Mesendoderm (in vitro differentiated cells): ENCODE measurements around the gene HMGN3.

Source experiments
- DNase-seq: peaks from one replicate; pipeline ENCODE4 v3.0.0; 2013
- H2AK5ac ChIP-seq: 2 replicates; pipeline ENCODE4 v1.6.1; 2013; ENCODE audit warnings: low read length, inconsistent platforms
- H2BK120ac ChIP-seq: 2 replicates; pipeline ENCODE4 v1.6.1; 2013; ENCODE audit warnings: low read depth, mild to moderate bottlenecking, low read length, moderate library complexity, mixed read lengths
- H2BK15ac ChIP-seq: replicated peaks from 2 replicates; pipeline ENCODE4 v1.6.1; 2013; ENCODE audit warnings: low read depth, mild to moderate bottlenecking, moderate library complexity
- H2BK5ac ChIP-seq: 2 replicates; pipeline ENCODE4 v1.6.1; 2013; ENCODE audit warnings: low read length, inconsistent platforms
- H3K18ac ChIP-seq: 2 replicates; pipeline ENCODE4 v1.6.1; 2013; ENCODE audit warnings: mild to moderate bottlenecking, low read length, mixed read lengths
- H3K23ac ChIP-seq: one replicate; pipeline ENCODE4 v1.6.1; 2013; ENCODE audit warnings: low read length
- H3K27ac ChIP-seq: 2 replicates; pipeline ENCODE4 v1.5.1; 2013; ENCODE audit warnings: low read depth, mild to moderate bottlenecking, inconsistent platforms, low read length, moderate library complexity
- H3K27me3 ChIP-seq: 2 replicates; pipeline ENCODE4 v1.6.1; 2013; ENCODE audit warnings: low read length, control low read depth, mild to moderate bottlenecking, inconsistent platforms; ENCODE audit not compliant: insufficient read depth, poor library complexity
- H3K36me3 ChIP-seq: 2 replicates; pipeline ENCODE4 v1.6.1; 2013; ENCODE audit warnings: low read length, inconsistent platforms; ENCODE audit not compliant: control insufficient read depth, insufficient read depth
- H3K4ac ChIP-seq: one replicate; pipeline ENCODE4 v1.6.1; 2013; ENCODE audit warnings: low read depth, mild to moderate bottlenecking, low read length, moderate library complexity
- H3K4me1 ChIP-seq: 2 replicates; pipeline ENCODE4 v1.6.1; 2013; ENCODE audit warnings: low read depth, low read length, inconsistent platforms; ENCODE audit not compliant: control insufficient read depth
- H3K4me2 ChIP-seq: 2 replicates; pipeline ENCODE4 v1.6.1; 2013; ENCODE audit warnings: low read length
- H3K4me3 ChIP-seq: 2 replicates; pipeline ENCODE4 v1.5.1; 2013; ENCODE audit warnings: mild to moderate bottlenecking, low read length
- H3K56ac ChIP-seq: one replicate; pipeline ENCODE4 v1.6.1; 2013; ENCODE audit warnings: low read length
- H3K79me1 ChIP-seq: 2 replicates; pipeline ENCODE4 v1.6.1; 2013; ENCODE audit warnings: low read length, inconsistent platforms
- H3K79me2 ChIP-seq: 2 replicates; pipeline ENCODE4 v1.6.1; 2013; ENCODE audit warnings: mild to moderate bottlenecking, low read length; ENCODE audit not compliant: control insufficient read depth, insufficient read depth
- H3K9ac ChIP-seq: 2 replicates; pipeline ENCODE4 v1.6.1; 2013; ENCODE audit warnings: low read length, inconsistent platforms
- H4K5ac ChIP-seq: one replicate; pipeline ENCODE4 v1.6.1; 2013; ENCODE audit warnings: low read length
- H4K8ac ChIP-seq: one replicate; pipeline ENCODE4 v1.6.1; 2013; ENCODE audit warnings: low read depth, mild to moderate bottlenecking, control low read depth, low read length, moderate library complexity
- WGBS: extraction: QIAGEN DNeasy Blood & Tissue Kit; methylation state at CpG from one replicate; pipeline ENCODE4 v1.1.7; 2013; ENCODE audit warnings: low lambda C conversion rate, missing lambda C conversion rate; ENCODE audit not compliant: insufficient coverage; ENCODE audit errors: extremely low coverage; 5-methylcytosine and 5-hydroxymethylcytosine counted together

The HMGN3 gene

DNA sequence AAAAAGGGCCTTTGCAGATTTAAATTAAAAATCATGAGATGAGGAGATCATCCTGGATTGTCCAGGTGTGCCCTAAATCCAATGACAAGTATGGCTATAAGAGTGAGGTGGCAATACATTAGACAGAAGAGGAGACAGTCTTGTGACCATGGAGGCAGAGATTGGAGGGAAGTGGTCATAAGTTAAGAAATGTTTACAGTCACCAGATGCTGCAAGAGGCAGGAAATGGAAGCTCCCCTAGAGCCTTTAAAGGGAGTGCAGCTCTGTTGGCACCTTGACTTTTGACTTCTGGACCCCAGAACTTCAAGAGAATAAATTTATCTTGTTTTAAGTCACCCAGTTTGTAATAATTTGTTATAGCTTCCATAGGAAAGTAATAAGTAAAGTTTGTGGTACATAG, 61.1 kb downstream of the HMGN3 start:
- H4K8ac ChIP-seq, result no peak overlapping the region

DNA sequence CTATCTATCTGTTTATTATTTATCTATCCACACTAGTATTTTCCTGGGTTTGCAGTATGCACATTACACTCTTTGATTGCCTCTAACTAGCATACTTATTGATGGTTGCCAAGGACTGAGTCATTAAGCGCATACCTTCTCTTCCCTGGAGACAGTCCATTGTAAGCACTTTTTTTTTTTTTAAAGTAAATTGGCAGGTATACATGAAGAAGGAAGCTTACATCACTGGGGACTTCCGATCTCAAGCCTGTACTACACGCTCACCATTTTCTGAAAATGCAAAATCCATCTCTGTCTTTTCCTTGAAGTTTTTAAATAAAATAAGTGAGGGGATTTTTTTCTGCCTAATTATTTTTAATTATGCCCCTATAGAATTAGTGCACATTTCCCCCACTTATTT, 63.5 kb downstream of the HMGN3 start:
- Histone ChIP-seq H3K4me2 (no peak overlapping the region), H2BK15ac (no peak overlapping the region), H3K4me3 (no peak overlapping the region), H3K27ac (no peak overlapping the region), H2BK120ac (no peak overlapping the region), H3K4ac (no peak overlapping the region), H4K5ac (no peak overlapping the region), H3K79me1 (no peaks in the 10 kb centered on the region), H3K56ac (no peak overlapping the region), H3K18ac (no peak overlapping the region), H3K4me1 (no peaks in the 10 kb centered on the region), H2BK5ac (no peak overlapping the region), H2AK5ac (no peak overlapping the region), H3K79me2 (no peaks in the 10 kb centered on the region), H3K36me3 (no peaks in the 10 kb centered on the region), H4K8ac (no peak overlapping the region), H3K23ac (no peak overlapping the region), H3K27me3 (no peaks in the 10 kb centered on the region), H3K9ac (no peak overlapping the region)
- WGBS, result no CpG with 5 or more reads among the region's 3 CpGs
- DNase-seq, result peak; percentile 41

More for the DNA sequence above, 61.1 kb downstream of the HMGN3 start:
- H2BK5ac ChIP-seq, result no peak overlapping the region
- H3K36me3 ChIP-seq, result no peaks in the 10 kb centered on the region
- no peak overlapping the region for H3K4me2 ChIP-seq
- H2AK5ac ChIP-seq, result no peak overlapping the region
- no peaks in the 10 kb centered on the region for H3K27me3 ChIP-seq
- DNase-seq, result no peak
- no peaks in the 10 kb centered on the region for H3K4me1 ChIP-seq
- H3K4ac ChIP-seq, result no peak overlapping the region
- no peak overlapping the region for H2BK15ac ChIP-seq
- H3K4me3 ChIP-seq, result no peak overlapping the region
- no peak overlapping the region for H3K18ac ChIP-seq
- no peak overlapping the region for H2BK120ac ChIP-seq
- no peak overlapping the region for H3K27ac ChIP-seq
- no peaks in the 10 kb centered on the region for H3K79me1 ChIP-seq
- H4K5ac ChIP-seq, result no peak overlapping the region
- H3K23ac ChIP-seq, result no peak overlapping the region
- no peak overlapping the region for H3K9ac ChIP-seq
- H3K79me2 ChIP-seq, result no peaks in the 10 kb centered on the region
- H3K56ac ChIP-seq, result no peak overlapping the region

DNA sequence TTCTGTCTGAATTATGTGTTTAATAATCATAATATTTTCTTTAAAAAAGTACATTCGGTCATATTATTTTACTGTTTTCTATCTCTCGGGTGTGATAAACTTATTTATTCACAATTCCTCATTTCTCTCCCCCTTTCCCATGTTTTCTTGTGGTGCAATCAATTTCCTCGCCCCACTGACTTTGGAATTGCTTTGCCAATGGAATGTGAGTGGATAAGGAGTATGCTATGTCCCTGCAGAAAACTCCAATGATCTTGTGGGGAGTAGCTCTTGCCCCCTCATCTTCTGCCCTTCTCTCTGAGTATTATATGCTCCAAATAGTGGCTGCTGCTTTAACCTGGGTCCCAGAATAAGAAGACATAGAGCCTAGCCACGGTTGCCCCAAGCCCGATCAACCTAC, 64.1 kb downstream of the HMGN3 start:
- Histone ChIP-seq H2AK5ac (no peak overlapping the region), H4K8ac (no peak overlapping the region), H3K27ac (no peak overlapping the region), H3K4ac (peak overlapping the region; percentile 16), H2BK5ac (no peak overlapping the region), H4K5ac (no peak overlapping the region), H2BK120ac (no peak overlapping the region), H3K23ac (no peak overlapping the region), H3K27me3 (no peaks in the 10 kb centered on the region), H3K4me1 (no peaks in the 10 kb centered on the region), H3K4me2 (no peak overlapping the region), H3K9ac (no peak overlapping the region), H3K36me3 (no peaks in the 10 kb centered on the region), H2BK15ac (no peak overlapping the region), H3K4me3 (no peak overlapping the region), H3K79me2 (no peaks in the 10 kb centered on the region), H3K79me1 (no peaks in the 10 kb centered on the region), H3K56ac (no peak overlapping the region), H3K18ac (no peak overlapping the region)
- no peak for DNase-seq
- no CpG with 5 or more reads among the region's 5 CpGs for WGBS

DNA sequence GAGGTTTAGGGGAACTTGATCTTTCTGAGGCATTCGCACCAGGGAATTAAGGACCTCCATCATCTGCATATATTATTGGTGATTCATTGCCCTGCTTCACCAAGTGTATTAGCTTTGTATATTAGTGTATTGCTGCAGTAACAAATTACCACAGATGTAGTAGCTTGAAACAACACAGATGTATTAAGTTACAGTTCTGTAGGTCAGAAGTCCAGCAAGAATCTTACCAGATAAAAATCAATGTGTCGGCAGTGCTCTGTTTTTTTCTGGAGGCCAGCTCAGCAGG, 65.8 kb downstream of the HMGN3 start:
- H3K18ac ChIP-seq, result no peak overlapping the region
- H2BK15ac ChIP-seq, result no peak overlapping the region
- H4K8ac ChIP-seq, result no peak overlapping the region
- H3K23ac ChIP-seq, result no peak overlapping the region
- no peaks in the 10 kb centered on the region for H3K36me3 ChIP-seq
- no peak overlapping the region for H3K56ac ChIP-seq
- no CpG with 5 or more reads among the region's 2 CpGs for WGBS
- no peaks in the 10 kb centered on the region for H3K4me1 ChIP-seq
- no peak overlapping the region for H2AK5ac ChIP-seq
- H3K79me2 ChIP-seq, result no peaks in the 10 kb centered on the region
- no peak overlapping the region for H3K9ac ChIP-seq
- no peak overlapping the region for H3K4me2 ChIP-seq
- no peaks in the 10 kb centered on the region for H3K27me3 ChIP-seq
- no peak overlapping the region for H2BK5ac ChIP-seq
- H4K5ac ChIP-seq, result no peak overlapping the region
- no peak overlapping the region for H3K4ac ChIP-seq
- H3K79me1 ChIP-seq, result no peaks in the 10 kb centered on the region
- H3K27ac ChIP-seq, result no peak overlapping the region
- H2BK120ac ChIP-seq, result no peak overlapping the region
- DNase-seq, result no peak
- no peak overlapping the region for H3K4me3 ChIP-seq

DNA sequence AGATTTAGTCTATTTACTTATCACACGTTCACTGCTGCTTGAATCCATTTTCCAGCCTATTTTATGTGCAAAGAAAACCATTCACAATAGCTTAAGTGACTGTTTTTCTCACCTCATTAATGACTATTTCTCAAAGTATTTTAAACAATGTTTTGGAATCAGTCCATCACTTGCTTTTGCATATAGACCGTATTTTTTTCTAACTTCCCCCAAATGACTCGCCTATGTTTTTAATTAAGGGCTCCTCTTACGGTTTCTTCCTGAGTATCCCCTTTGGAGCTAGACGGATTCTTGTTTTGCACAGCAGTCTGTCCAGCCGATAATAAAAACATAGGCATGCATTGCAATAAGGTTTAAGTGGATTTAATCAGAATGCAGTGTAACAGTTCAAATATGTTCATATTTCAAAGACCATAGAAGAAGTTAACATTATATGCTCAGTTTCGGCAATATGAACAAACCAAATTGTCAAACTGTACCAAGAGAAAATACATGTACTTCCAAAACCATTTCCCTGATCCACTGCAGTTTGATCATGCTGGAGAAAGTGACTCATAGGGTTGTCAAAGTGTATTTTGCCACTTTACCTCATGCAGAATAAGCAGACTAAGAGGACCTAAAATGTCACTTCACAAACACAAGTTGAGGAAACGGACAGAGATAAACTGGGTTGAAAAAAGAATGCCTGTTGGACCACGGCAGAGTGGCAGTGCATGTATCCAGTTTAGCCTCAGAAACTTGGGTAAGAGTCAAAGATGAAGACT, 66.4 kb downstream of the HMGN3 start:
- H3K18ac ChIP-seq, result no peak overlapping the region
- no peak overlapping the region for H2BK15ac ChIP-seq
- no peak overlapping the region for H3K4ac ChIP-seq
- H3K79me2 ChIP-seq, result no peaks in the 10 kb centered on the region
- no peak overlapping the region for H3K4me2 ChIP-seq
- DNase-seq, result no peak
- no peak overlapping the region for H3K56ac ChIP-seq
- no peak overlapping the region for H3K27ac ChIP-seq
- no peak overlapping the region for H4K5ac ChIP-seq
- no peak overlapping the region for H3K23ac ChIP-seq
- no peak overlapping the region for H2AK5ac ChIP-seq
- no peak overlapping the region for H2BK120ac ChIP-seq
- no CpG with 5 or more reads among the region's 9 CpGs for WGBS
- H3K79me1 ChIP-seq, result no peaks in the 10 kb centered on the region
- H4K8ac ChIP-seq, result no peak overlapping the region
- H3K9ac ChIP-seq, result no peak overlapping the region
- no peak overlapping the region for H2BK5ac ChIP-seq
- no peaks in the 10 kb centered on the region for H3K4me1 ChIP-seq
- H3K27me3 ChIP-seq, result no peaks in the 10 kb centered on the region
- no peak overlapping the region for H3K4me3 ChIP-seq
- no peaks in the 10 kb centered on the region for H3K36me3 ChIP-seq

DNA sequence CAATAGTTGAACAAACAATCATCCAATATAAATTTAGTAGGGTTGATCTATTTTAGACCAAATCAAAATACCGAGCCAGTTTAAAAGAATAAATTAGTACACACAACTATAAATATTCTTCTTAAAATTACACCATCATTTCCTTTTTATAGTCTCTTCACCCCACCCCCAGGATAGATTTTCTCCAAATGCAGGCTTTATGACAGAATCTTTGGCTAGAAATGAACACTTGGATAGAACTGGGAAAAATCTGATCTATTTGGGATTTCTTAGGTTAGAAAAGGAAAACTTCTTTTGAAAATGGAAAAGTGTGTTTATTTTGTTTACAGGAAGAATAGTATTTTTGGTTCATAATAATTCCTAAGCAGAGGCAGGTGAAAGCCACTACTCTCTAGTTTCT, 74.6 kb downstream of the HMGN3 start:
- H3K79me1 ChIP-seq, result no peaks in the 10 kb centered on the region
- no peak overlapping the region for H4K8ac ChIP-seq
- no peak overlapping the region for H3K4me2 ChIP-seq
- whole genome bisulfite sequencing, result no CpG with 5 or more reads among the region's 1 CpG
- no peak overlapping the region for H3K9ac ChIP-seq
- no peak overlapping the region for H4K5ac ChIP-seq
- no peak overlapping the region for H3K56ac ChIP-seq
- no peak overlapping the region for H3K27ac ChIP-seq
- H2BK15ac ChIP-seq, result no peak overlapping the region
- H2BK120ac ChIP-seq, result no peak overlapping the region
- no peaks in the 10 kb centered on the region for H3K36me3 ChIP-seq
- H3K79me2 ChIP-seq, result no peaks in the 10 kb centered on the region
- no peak for DNase-seq
- no peak overlapping the region for H2AK5ac ChIP-seq
- no peaks in the 10 kb centered on the region for H3K4me1 ChIP-seq
- no peak overlapping the region for H3K4ac ChIP-seq
- H3K4me3 ChIP-seq, result no peak overlapping the region
- no peak overlapping the region for H3K18ac ChIP-seq
- no peak overlapping the region for H2BK5ac ChIP-seq
- H3K23ac ChIP-seq, result no peak overlapping the region
- H3K27me3 ChIP-seq, result no peaks in the 10 kb centered on the region
